DOHH2 (cell line): ENCODE measurements around the gene CHPF.

Experiments
- H3F3A ChIP-seq: fragments of 200-600 bp; sonication (generic), shearing (Covaris generic); 2 replicates; pipeline ENCODE4 v1.6.0; 2016; ENCODE audit warnings: antibody characterized with exemption, mild to moderate bottlenecking; ENCODE audit not compliant: control insufficient read depth, insufficient read depth
- H3K27ac ChIP-seq: fragments of 200-600 bp; sonication (generic); 2 replicates; pipeline ENCODE4 v1.5.1; 2014; ENCODE audit warnings: low read depth, mild to moderate bottlenecking, low read length, moderate library complexity
- H3K27me3 ChIP-seq: fragments of 200-600 bp; sonication (generic); 2 replicates; pipeline ENCODE4 v1.6.1; 2014; ENCODE audit warnings: mild to moderate bottlenecking, low read length, mixed read lengths; ENCODE audit not compliant: control insufficient read depth
- H3K36me3 ChIP-seq: fragments of 200-600 bp; sonication (generic); 2 replicates; pipeline ENCODE4 v1.6.1; 2014; ENCODE audit warnings: mild to moderate bottlenecking, low read length, moderate library complexity, mixed read lengths; ENCODE audit not compliant: control insufficient read depth
- H3K4me1 ChIP-seq: fragments of 200-600 bp; sonication (generic); 2 replicates; pipeline ENCODE4 v1.6.1; 2014; ENCODE audit warnings: mild to moderate bottlenecking, low read length, mixed read lengths; ENCODE audit not compliant: control insufficient read depth
- H3K4me2 ChIP-seq: fragments of 200-600 bp; sonication (generic); 2 replicates; pipeline ENCODE4 v1.6.0; 2014; ENCODE audit warnings: mild to moderate bottlenecking, low read length, moderate library complexity
- H3K4me3 ChIP-seq: fragments of 200-600 bp; sonication (generic); 2 replicates; pipeline ENCODE4 v1.5.1; 2014; ENCODE audit warnings: mild to moderate bottlenecking, low read length, mixed read lengths
- H3K79me2 ChIP-seq: fragments of 200-600 bp; sonication (generic); 2 replicates; pipeline ENCODE4 v1.6.1; 2014; ENCODE audit warnings: mild to moderate bottlenecking, low read length, mixed read lengths; ENCODE audit not compliant: control insufficient read depth
- H3K9me2 ChIP-seq: fragments of 200-600 bp; sonication (generic); replicated peaks from 2 replicates; pipeline ENCODE4 v1.6.1; 2014; ENCODE audit warnings: mild to moderate bottlenecking, low read length, mixed read lengths; ENCODE audit not compliant: control insufficient read depth
- H3K9me3 ChIP-seq: fragments of 200-600 bp; sonication (generic); 2 replicates; pipeline ENCODE4 v1.6.1; 2014; ENCODE audit warnings: antibody characterized with exemption, low read length, mixed read lengths; ENCODE audit not compliant: control insufficient read depth, insufficient read depth
- H4K20me1 ChIP-seq: fragments of 200-600 bp; sonication (generic); 2 replicates; pipeline ENCODE4 v1.6.0; 2014; ENCODE audit warnings: low read depth, mild to moderate bottlenecking, antibody characterized with exemption, low read length, moderate library complexity; ENCODE audit not compliant: control insufficient read depth, insufficient read depth
- CTCF ChIP-seq: fragments of 200-600 bp; sonication (generic); IDR thresholded peaks from one replicate; pipeline ENCODE4 v1.5.1; 2014; ENCODE audit warnings: antibody characterized with exemption, mild to moderate bottlenecking, low read depth, low read length; ENCODE audit not compliant: poor library complexity, severe bottlenecking
- EZH2phosphoT487 ChIP-seq: fragments of 200-600 bp; sonication (generic); IDR thresholded peaks from 2 replicates; pipeline ENCODE4 v1.6.1; 2017; ENCODE audit warnings: borderline replicate concordance, mild to moderate bottlenecking, antibody characterized with exemption, low read length, moderate library complexity, mixed read lengths

CHPF gene

GRCh38 chr2:219516888-219517287, 26.7 kb downstream of the CHPF start:
- no peaks in the 10 kb centered on the region for H3K9me3 ChIP-seq
- H3K9me2 ChIP-seq = no peaks in the 10 kb centered on the region
- H3K4me3 ChIP-seq = no peak overlapping the region
- H4K20me1 ChIP-seq = no peaks in the 10 kb centered on the region; the same call in 1 of the 2 replicates
- H3K27me3 ChIP-seq = peaks cover 77% of the 10 kb centered on the region
- H3K4me2 ChIP-seq = no peak overlapping the region
- no peaks in the 10 kb centered on the region for H3K36me3 ChIP-seq
- H3K4me1 ChIP-seq = no peaks in the 10 kb centered on the region
- H3K79me2 ChIP-seq = no peaks in the 10 kb centered on the region
- no peak overlapping the region for H3K27ac ChIP-seq
- H3F3A ChIP-seq = no peaks in the 10 kb centered on the region
- no peak for TF ChIP-seq EZH2phosphoT487
- TF ChIP-seq CTCF = no peak

DNA sequence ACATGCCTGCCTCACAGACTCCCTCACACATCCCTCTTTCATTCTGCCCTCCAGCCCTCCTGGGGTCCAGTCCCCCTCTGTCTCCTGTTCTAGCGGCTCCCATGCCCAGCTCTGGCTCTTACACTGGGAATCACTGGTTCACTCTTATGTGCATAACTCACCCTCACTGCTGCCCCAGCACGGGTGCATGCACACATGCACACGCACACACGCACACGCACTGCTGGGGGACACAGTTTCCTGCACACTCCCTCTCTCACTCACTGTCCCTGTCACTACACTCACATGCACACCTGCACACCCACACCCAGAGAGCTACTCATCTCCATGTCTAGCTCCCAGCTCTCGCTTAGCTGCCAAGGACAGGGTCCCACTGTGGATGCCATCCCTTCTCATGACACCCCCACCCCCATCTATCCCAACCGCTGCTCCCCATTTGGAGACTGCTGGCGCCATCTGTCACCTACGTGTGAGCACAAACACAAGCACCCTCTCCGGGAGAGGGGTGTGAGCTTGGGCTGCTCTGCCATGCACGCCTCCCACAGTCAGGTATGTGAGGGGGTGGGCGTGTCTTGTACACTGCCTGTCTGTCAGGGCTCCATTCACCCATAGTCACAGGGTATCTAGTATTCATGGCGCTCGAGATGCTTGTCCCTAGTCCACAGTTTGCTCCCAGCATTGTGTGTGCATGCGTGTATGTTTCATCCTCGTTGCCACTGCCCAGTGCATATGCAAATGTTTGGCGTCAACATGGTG, 27.6 kb downstream of the CHPF start:
- Histone ChIP-seq H3K27me3 (peaks cover 77% of the 10 kb centered on the region), H3K4me3 (no peak overlapping the region), H3K9me3 (no peaks in the 10 kb centered on the region), H3K36me3 (no peaks in the 10 kb centered on the region), H3K9me2 (no peaks in the 10 kb centered on the region), H3F3A (no peaks in the 10 kb centered on the region), H4K20me1 (no peaks in the 10 kb centered on the region; the same call in 1 of the 2 replicates), H3K4me1 (no peaks in the 10 kb centered on the region), H3K79me2 (no peaks in the 10 kb centered on the region), H3K4me2 (no peak overlapping the region), H3K27ac (no peak overlapping the region)
- TF ChIP-seq EZH2phosphoT487 = no peak
- TF ChIP-seq CTCF = no peak

DNA sequence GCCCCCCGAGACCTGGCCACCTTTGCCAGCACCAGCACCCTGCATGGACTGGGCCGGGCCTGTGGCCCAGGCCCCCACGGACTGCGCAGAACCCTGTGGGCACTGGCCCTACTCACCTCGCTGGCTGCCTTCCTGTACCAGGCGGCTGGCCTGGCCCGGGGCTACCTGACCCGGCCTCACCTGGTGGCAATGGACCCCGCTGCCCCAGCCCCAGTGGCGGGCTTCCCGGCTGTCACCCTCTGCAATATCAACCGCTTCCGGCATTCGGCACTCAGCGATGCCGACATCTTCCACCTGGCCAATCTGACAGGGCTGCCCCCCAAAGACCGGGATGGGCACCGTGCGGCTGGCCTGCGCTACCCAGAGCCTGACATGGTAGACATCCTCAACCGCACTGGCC, 28.8 kb downstream of the CHPF start:
- Histone ChIP-seq H3K4me2 (no peak overlapping the region), H4K20me1 (no peaks in the 10 kb centered on the region; the same call in 1 of the 2 replicates), H3K9me3 (no peaks in the 10 kb centered on the region), H3K36me3 (no peaks in the 10 kb centered on the region), H3K4me3 (no peak overlapping the region), H3K27me3 (peaks cover 80% of the 10 kb centered on the region), H3F3A (no peaks in the 10 kb centered on the region), H3K79me2 (no peaks in the 10 kb centered on the region), H3K27ac (no peak overlapping the region), H3K9me2 (no peaks in the 10 kb centered on the region), H3K4me1 (peaks cover 3% of the 10 kb centered on the region; the same call in 1 of the 2 replicates)
- TF ChIP-seq EZH2phosphoT487 = no peak
- no peak for TF ChIP-seq CTCF
